ENCODE data around the gene OPCML. TPM values are rescaled to one million over a fixed set of nuclear protein-coding genes. Genes with fewer than 3 reads are reported as not detected.

Gene OPCML
- total RNA-seq, 1 experiment from 2014 or later = 0.94 TPM

- H3K79me2 ChIP-seq (ENCODE audit: insufficient read depth, low read length) = no peaks in the 10 kb centered on the region
- no peak overlapping the region for H3K23ac ChIP-seq (ENCODE audit: insufficient read length, low read depth, low read length)
- H3K9ac ChIP-seq (ENCODE audit: extremely low read depth, insufficient read length, low read length) = no peak overlapping the region
- TF ChIP-seq CTCF (conservative IDR thresholded peaks at IDR 0.05) = no peak
- WGBS (ENCODE audit: extremely low coverage, insufficient read length, low lambda C conversion rate) = no CpG with 5 or more reads among the region's 3 CpGs
- no peak overlapping the region for H4K5ac ChIP-seq (ENCODE audit: insufficient read length, low read depth, low read length)
- no peak overlapping the region for H3K4me2 ChIP-seq (ENCODE audit: insufficient read depth, insufficient read length, low read length)
- H3K18ac ChIP-seq (ENCODE audit: insufficient read length, low read depth, low read length) = no peak overlapping the region
- H3K23me2 ChIP-seq (ENCODE audit: insufficient read length, low read depth, low read length, poor library complexity, severe bottlenecking) = no peaks in the 10 kb centered on the region
- H3T11ph ChIP-seq (ENCODE audit: low read length) = no peak overlapping the region
- no peak overlapping the region for H2BK5ac ChIP-seq (ENCODE audit: insufficient read length, low read length)
- H3K27me3 Mint-ChIP-seq (ENCODE audit: low read depth) = no peaks in the 10 kb centered on the region; the same call in 1 of the 2 replicates
- no peak overlapping the region for H2AK5ac ChIP-seq (ENCODE audit: insufficient read length, low read length)
- no peak overlapping the region for H3K4ac ChIP-seq (ENCODE audit: low read depth, low read length)
- no peak overlapping the region for H3K56ac ChIP-seq (ENCODE audit: insufficient read length, low read depth, low read length)
- H3K79me1 ChIP-seq (ENCODE audit: insufficient read depth, low read depth, low read length, poor library complexity, severe bottlenecking) = no peaks in the 10 kb centered on the region
- H3K27ac Mint-ChIP-seq = no peak overlapping the region
- H2BK15ac ChIP-seq (ENCODE audit: low read depth, low read length) = no peak overlapping the region
- no peaks in the 10 kb centered on the region; a peak in 1 of 7 replicates for H3K36me3 Mint-ChIP-seq (ENCODE audit: insufficient read depth in 1 of 3, low read depth in 3 of 3)
- no peak overlapping the region for H3K27ac ChIP-seq (ENCODE audit: insufficient read length, low read depth, low read length)
- no peak overlapping the region for H2BK20ac ChIP-seq (ENCODE audit: low read depth, low read length, poor library complexity, severe bottlenecking)
- H2BK12ac ChIP-seq (ENCODE audit: insufficient read length, low read depth, low read length) = no peak overlapping the region
- no peaks in the 10 kb centered on the region for H3K27me3 ChIP-seq (ENCODE audit: insufficient read depth, low read length)
- no peak overlapping the region for H3K14ac ChIP-seq (ENCODE audit: insufficient read depth, low read length)
- peaks cover 0 to 5% of the 10 kb centered on the region in 2 experiments; a peak in 1 of 5 replicates for H3K9me3 Mint-ChIP-seq
- H4K20me1 ChIP-seq (ENCODE audit: control insufficient read depth, insufficient read depth, insufficient read length) = no peaks in the 10 kb centered on the region
- H2BK120ac ChIP-seq (ENCODE audit: low read depth, low read length, poor library complexity, severe bottlenecking) = no peak overlapping the region
- no peaks in the 10 kb centered on the region for H3K4me1 ChIP-seq (ENCODE audit: insufficient read depth, low read length)
- H3K4me3 Mint-ChIP-seq = no peak overlapping the region
- H4K91ac ChIP-seq (ENCODE audit: insufficient read length, low read depth, low read length) = no peak overlapping the region
- DNase-seq = no peak
- H3K9me3 ChIP-seq (ENCODE audit: control insufficient read depth, low read depth, low read length) = no peaks in the 10 kb centered on the region
- H3K4me1 Mint-ChIP-seq = peaks cover 5 to 7% of the 10 kb centered on the region in 2 experiments; a peak in 3 of 4 replicates
- no peak overlapping the region for H4K8ac ChIP-seq (replicated peaks; ENCODE audit: insufficient read length, low read depth, low read length)
- H2AFZ ChIP-seq (ENCODE audit: low read length) = no peak overlapping the region
Observed at GRCh38 chr11:132627981-132628380, 904.3 kb downstream of the OPCML start.

Measured in H9 (cell line).